HUES64 (cell line): Measurements from ENCODE around the gene HBG2.

Experiments used
- H3K27ac ChIP-seq: 2 replicates; pipeline ENCODE4 v1.7.0; 2013; ENCODE audit warnings: low read depth, low read length, inconsistent platforms
- H3K27me3 ChIP-seq: 2 replicates; pipeline ENCODE4 v1.6.1; 2013; ENCODE audit warnings: mild to moderate bottlenecking, low read length; ENCODE audit not compliant: insufficient read depth
- H3K36me3 ChIP-seq: 2 replicates; pipeline ENCODE4 v1.6.1; 2013; ENCODE audit warnings: mild to moderate bottlenecking, low read length; ENCODE audit not compliant: insufficient read depth
- H3K4me1 ChIP-seq: 2 replicates; pipeline ENCODE4 v1.6.1; 2013; ENCODE audit warnings: mild to moderate bottlenecking, low read length, moderate library complexity; ENCODE audit not compliant: insufficient read depth
- H3K4me3 ChIP-seq: 2 replicates; pipeline ENCODE4 v1.5.1; 2013; ENCODE audit warnings: mild to moderate bottlenecking, low read length, moderate library complexity
- H3K9ac ChIP-seq: 2 replicates; pipeline ENCODE4 v1.6.1; 2013; ENCODE audit warnings: mild to moderate bottlenecking, low read depth, low read length
- H3K9me3 ChIP-seq: 2 replicates; pipeline ENCODE4 v1.6.1; 2013; ENCODE audit warnings: low read depth, low read length; ENCODE audit not compliant: insufficient read depth
- WGBS: fragments of 150-250, 120-280 bp; methylation state at CpG from one replicate; pipeline ENCODE4 v1.1.7; 2013; ENCODE audit warnings: missing lambda C conversion rate; 5-methylcytosine and 5-hydroxymethylcytosine counted together

HBG2 gene

DNA sequence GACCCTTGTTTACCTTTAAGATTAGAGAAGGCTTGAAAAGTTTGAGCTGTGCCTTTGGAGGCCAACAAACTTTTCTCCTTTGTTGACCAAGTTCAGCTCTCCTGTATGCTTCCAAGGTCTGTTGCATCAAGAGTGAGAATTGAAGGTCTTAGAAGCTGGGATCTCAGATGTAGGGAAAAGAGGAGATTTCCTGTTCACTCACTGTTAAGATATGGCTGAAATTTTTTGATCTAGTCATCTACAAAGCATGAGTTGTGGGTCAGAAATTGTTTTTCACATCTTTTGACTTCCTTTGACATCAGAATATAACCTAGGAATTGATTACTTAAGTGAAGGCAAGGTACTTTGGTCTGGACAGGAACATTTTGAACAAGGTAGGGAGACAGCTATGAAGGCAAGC lies 35.1 kb upstream of the HBG2 start:
- no peaks in the 10 kb centered on the region for H3K4me1 ChIP-seq
- H3K27ac ChIP-seq = no peak overlapping the region
- H3K9ac ChIP-seq = no peak overlapping the region

DNA sequence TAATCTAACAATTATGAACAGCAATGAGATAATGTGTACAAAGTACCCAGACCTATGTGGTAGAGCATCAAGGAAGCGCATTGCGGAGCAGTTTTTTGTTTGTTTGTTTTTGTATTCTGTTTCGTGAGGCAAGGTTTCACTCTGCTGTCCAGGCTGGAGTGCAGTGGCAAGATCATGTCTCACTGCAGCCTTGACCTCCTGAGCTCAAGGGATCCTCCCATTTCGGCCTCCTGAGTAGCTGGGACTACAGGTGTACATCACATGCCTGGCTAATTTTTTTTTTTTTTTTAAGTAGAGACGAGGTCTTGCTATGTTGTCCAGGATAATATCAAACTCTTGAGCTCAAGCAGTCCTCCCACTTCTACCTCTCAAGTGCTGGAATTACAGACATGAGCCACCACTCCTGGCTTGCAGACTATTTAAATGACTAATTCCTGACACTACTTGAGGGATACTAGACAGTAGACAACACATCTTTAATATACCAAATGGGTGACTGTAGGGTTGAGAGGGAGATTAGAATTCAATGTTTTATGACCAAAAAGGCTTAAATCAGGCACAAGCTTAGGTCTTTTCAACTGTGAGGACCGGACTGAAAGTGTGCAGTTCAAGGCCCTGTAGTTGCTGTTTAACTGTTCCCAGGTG lies 34.4 kb upstream of the HBG2 start:
- no peaks in the 10 kb centered on the region for H3K4me1 ChIP-seq
- H3K4me3 ChIP-seq = no peak overlapping the region
- H3K36me3 ChIP-seq = no peaks in the 10 kb centered on the region
- WGBS = 93% methylated on average over 6 of the region's 6 CpGs
- H3K9me3 ChIP-seq = no peaks in the 10 kb centered on the region
- H3K27me3 ChIP-seq = no peaks in the 10 kb centered on the region
- no peak overlapping the region for H3K27ac ChIP-seq
- no peak overlapping the region for H3K9ac ChIP-seq

More for the DNA sequence above, 35.1 kb upstream of the HBG2 start:
- H3K36me3 ChIP-seq = no peaks in the 10 kb centered on the region
- no peak overlapping the region for H3K4me3 ChIP-seq
- H3K9me3 ChIP-seq = no peaks in the 10 kb centered on the region
- H3K27me3 ChIP-seq = no peaks in the 10 kb centered on the region

DNA sequence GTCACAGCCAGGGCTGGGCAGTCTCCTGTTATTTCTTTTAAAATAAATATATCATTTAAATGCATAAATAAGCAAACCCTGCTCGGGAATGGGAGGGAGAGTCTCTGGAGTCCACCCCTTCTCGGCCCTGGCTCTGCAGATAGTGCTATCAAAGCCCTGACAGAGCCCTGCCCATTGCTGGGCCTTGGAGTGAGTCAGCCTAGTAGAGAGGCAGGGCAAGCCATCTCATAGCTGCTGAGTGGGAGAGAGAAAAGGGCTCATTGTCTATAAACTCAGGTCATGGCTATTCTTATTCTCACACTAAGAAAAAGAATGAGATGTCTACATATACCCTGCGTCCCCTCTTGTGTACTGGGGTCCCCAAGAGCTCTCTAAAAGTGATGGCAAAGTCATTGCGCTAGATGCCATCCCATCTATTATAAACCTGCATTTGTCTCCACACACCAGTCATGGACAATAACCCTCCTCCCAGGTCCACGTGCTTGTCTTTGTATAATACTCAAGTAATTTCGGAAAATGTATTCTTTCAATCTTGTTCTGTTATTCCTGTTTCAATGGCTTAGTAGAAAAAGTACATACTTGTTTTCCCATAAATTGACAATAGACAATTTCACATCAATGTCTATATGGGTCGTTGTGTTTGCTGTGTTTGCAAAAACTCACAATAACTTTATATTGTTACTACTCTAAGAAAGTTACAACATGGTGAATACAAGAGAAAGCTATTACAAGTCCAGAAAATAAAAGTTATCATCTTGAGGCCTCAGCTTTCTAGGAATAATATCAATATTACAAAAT lies 33.7 kb upstream of the HBG2 start:
- Histone ChIP-seq H3K4me3 (no peak overlapping the region), H3K27me3 (no peaks in the 10 kb centered on the region), H3K9me3 (no peaks in the 10 kb centered on the region), H3K4me1 (no peaks in the 10 kb centered on the region), H3K27ac (no peak overlapping the region), H3K36me3 (no peaks in the 10 kb centered on the region), H3K9ac (no peak overlapping the region)
- 86% methylated on average over 5 of the region's 7 CpGs for WGBS

DNA sequence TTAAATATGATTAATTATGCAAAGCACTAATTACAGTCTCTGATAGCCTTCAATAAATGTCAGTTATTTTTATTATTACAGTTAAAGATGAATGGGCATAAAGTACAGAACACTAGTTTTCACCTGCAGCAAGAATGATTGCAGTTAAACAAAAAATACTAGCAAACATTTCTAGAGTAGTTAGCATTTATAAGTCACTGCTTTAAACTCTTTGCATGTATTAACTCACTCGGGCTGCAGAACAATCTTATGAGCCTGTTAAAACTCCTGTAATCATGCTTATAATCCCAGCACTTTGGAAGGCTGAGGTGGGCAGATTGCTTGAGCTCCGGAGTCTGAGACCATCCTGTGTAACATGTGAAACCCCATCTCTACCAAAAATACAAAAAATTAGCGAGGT lies 32.3 kb upstream of the HBG2 start:
- H3K9me3 ChIP-seq = no peaks in the 10 kb centered on the region
- WGBS = 91% methylated on average over 2 of the region's 3 CpGs
- H3K4me1 ChIP-seq = no peaks in the 10 kb centered on the region
- no peak overlapping the region for H3K9ac ChIP-seq
- H3K36me3 ChIP-seq = no peaks in the 10 kb centered on the region
- H3K27ac ChIP-seq = no peak overlapping the region
- H3K27me3 ChIP-seq = no peaks in the 10 kb centered on the region
- no peak overlapping the region for H3K4me3 ChIP-seq

DNA sequence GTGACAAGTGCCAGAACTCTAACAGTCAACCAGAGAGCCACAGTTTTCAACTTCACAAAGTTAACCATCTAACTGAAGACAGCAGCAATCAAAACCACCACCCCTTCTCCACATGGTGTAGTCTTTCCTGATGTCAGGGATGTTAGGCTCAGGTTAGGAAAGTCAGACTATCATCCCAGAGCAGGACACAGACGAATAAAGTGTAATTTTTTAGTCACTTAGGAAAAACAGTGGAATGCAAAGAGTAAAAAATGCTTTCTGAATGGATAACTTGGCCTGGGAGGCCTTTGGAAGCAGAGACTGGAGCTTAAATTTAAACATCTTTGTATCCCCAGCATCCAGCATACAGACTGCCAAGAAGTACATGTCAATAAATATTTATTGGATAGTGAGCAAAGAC lies 31.8 kb upstream of the HBG2 start:
- H3K27ac ChIP-seq = no peak overlapping the region
- no peaks in the 10 kb centered on the region for H3K9me3 ChIP-seq
- no peaks in the 10 kb centered on the region for H3K4me1 ChIP-seq
- H3K9ac ChIP-seq = no peak overlapping the region
- H3K27me3 ChIP-seq = no peaks in the 10 kb centered on the region
- 79% methylated on average over 1 of the region's 1 CpG for WGBS
- H3K4me3 ChIP-seq = no peak overlapping the region
- no peaks in the 10 kb centered on the region for H3K36me3 ChIP-seq

DNA sequence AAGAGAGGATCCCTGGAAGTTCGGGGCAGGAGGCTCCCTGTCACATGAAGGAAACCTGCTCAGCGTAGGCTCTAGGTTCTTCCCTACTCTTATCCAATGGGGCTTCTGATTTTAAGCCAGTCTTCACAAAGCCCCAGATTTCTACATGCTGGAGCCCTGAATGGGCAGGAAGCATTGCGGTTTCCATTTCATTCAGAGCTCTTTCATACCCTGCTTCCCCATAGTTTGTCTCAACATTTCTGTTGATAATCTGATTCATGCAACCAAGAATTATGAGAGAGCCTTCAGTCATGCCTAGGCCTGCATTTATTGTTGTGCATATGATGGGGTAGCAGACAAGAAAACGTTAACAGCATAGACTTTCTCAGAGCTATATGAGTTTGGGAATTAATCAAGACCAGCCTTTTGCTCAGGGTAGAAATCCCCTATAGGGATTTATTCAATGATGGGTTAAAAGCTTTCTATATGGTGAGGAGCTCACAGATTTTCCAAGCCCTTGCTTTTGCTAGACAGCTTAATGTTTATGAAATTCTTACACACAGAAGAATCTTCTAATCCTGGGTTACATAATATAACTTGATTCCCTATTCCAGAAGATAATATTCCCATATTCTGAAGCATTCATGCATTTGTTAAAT lies 31.2 kb upstream of the HBG2 start:
- Histone ChIP-seq H3K4me1 (0 out of 2 replicates have a peak, but pooled peaks cover under 1% of the 10 kb centered on the region), H3K9ac (no peak overlapping the region), H3K9me3 (no peaks in the 10 kb centered on the region), H3K27me3 (no peaks in the 10 kb centered on the region), H3K4me3 (no peak overlapping the region), H3K36me3 (no peaks in the 10 kb centered on the region), H3K27ac (no peak overlapping the region)
- 94% methylated on average over 4 of the region's 4 CpGs for WGBS

DNA sequence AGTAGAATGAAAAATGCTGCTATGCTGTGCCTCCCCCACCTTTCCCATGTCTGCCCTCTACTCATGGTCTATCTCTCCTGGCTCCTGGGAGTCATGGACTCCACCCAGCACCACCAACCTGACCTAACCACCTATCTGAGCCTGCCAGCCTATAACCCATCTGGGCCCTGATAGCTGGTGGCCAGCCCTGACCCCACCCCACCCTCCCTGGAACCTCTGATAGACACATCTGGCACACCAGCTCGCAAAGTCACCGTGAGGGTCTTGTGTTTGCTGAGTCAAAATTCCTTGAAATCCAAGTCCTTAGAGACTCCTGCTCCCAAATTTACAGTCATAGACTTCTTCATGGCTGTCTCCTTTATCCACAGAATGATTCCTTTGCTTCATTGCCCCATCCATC lies 30.1 kb upstream of the HBG2 start:
- H3K4me3 ChIP-seq = no peak overlapping the region
- no peak overlapping the region for H3K27ac ChIP-seq
- no peaks in the 10 kb centered on the region for H3K36me3 ChIP-seq
- no peak overlapping the region for H3K9ac ChIP-seq
- H3K4me1 ChIP-seq = 0 out of 2 replicates have a peak, but pooled peaks cover 4% of the 10 kb centered on the region
- 96% methylated on average over 2 of the region's 2 CpGs for WGBS
- no peaks in the 10 kb centered on the region for H3K9me3 ChIP-seq
- H3K27me3 ChIP-seq = no peaks in the 10 kb centered on the region

DNA sequence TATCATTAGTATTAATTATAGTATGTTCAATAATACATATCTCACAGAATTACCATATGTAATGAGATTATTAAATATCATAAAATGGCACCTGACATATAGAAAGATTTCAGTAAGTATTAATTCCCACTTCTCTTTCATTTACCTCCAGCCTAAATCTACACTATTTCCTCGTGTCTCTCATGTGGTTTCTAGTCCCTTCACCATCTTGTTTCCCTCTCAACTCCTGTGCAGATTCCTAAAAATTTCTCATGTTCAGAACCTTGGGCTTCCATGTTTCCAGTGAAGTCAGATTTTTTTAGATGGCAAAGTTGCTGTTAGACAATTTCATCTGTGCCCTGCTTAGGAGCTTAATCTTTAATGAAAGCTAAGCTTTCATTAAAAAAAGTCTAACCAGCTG lies 29.3 kb upstream of the HBG2 start:
- no peaks in the 10 kb centered on the region for H3K27me3 ChIP-seq
- no peak overlapping the region for H3K27ac ChIP-seq
- H3K4me3 ChIP-seq = no peak overlapping the region
- H3K4me1 ChIP-seq = 0 out of 2 replicates have a peak, but pooled peaks cover 4% of the 10 kb centered on the region
- no peak overlapping the region for H3K9ac ChIP-seq
- WGBS = 92% methylated on average over 1 of the region's 1 CpG
- no peaks in the 10 kb centered on the region for H3K9me3 ChIP-seq
- H3K36me3 ChIP-seq = no peaks in the 10 kb centered on the region

DNA sequence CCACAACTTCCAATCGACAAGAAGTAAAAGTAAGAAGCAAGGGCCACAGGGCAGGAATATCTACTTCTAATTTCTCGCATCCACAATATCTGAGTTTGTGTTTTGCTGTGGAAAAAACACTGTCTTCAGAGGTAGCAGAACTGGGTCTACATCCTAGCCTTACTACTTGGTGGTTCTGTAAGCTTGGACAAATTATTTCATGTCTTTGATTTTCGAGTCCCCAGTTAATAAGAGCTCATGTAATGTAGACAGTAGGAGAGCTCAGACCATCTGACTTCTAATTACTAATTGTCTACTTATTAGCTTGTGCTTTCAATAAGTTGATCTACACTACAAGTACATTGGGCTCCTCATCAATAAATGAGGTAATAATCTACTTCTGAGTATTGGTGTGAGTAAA lies 28.5 kb upstream of the HBG2 start:
- H3K4me3 ChIP-seq = no peak overlapping the region
- no peaks in the 10 kb centered on the region for H3K36me3 ChIP-seq
- no peak overlapping the region for H3K9ac ChIP-seq
- H3K4me1 ChIP-seq = 0 out of 2 replicates have a peak, but pooled peaks cover 4% of the 10 kb centered on the region
- no peaks in the 10 kb centered on the region for H3K9me3 ChIP-seq
- H3K27ac ChIP-seq = no peak overlapping the region
- 91% methylated on average over 3 of the region's 3 CpGs for WGBS
- no peaks in the 10 kb centered on the region for H3K27me3 ChIP-seq

DNA sequence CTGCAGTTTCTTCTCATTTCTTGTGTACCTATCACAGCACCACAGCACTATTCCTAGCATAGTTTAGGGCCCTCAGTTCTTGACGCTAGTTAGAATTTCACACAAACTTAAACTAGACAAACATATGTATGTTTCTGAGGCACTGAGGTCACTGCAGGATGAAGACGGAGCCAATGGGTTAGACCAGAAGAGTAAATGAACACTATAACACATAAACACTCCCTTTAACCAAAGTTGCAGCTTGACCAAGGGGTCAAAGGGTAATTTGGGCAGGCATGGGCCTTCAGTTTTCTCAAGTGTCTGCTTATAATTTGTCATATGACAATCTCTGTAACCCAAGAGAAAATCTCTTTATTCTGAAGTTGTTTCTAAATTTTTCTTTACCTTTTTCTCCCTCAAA lies 28.0 kb upstream of the HBG2 start:
- Histone ChIP-seq H3K27me3 (no peaks in the 10 kb centered on the region), H3K4me3 (no peak overlapping the region), H3K4me1 (0 out of 2 replicates have a peak, but pooled peaks cover 4% of the 10 kb centered on the region), H3K36me3 (no peaks in the 10 kb centered on the region), H3K27ac (no peak overlapping the region), H3K9me3 (no peaks in the 10 kb centered on the region), H3K9ac (no peak overlapping the region)
- 92% methylated on average over 2 of the region's 2 CpGs for WGBS

DNA sequence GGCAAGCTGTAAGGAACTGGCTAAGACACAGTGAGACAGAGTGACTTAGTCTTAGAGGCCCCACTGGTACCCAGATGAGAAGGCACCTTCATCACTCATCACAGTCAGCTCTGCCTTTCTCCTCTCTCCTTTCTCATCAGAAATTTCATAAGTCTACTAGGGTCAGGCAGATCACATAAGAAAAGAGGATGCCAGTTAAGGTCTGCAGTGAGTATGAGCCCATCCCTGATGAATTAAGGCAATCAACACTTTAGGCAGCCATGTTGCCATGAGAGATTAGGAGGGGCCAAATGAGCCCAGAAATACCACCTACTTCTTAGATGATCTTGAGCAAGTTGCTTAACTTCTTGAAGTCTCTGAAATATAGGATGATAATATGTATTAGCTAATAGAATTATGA lies 27.0 kb upstream of the HBG2 start:
- no peak overlapping the region for H3K4me3 ChIP-seq
- no peaks in the 10 kb centered on the region for H3K27me3 ChIP-seq
- H3K9ac ChIP-seq = no peak overlapping the region
- H3K27ac ChIP-seq = no peak overlapping the region
- no peaks in the 10 kb centered on the region for H3K36me3 ChIP-seq
- no peaks in the 10 kb centered on the region for H3K9me3 ChIP-seq
- 0 out of 2 replicates have a peak, but pooled peaks cover 4% of the 10 kb centered on the region for H3K4me1 ChIP-seq
